Measurements from ENCODE around the gene PLCB1. TPM values are rescaled to one million over a fixed set of nuclear protein-coding genes. Genes with fewer than 3 reads are reported as not detected.
A peak's percentile ranks its signal among the peaks of the same experiment; 100 is the strongest.

PLCB1 gene
- total RNA-seq, 1 experiment from 2014 or later, result not detected

GRCh38 chr20:8388141-8388540 lies 256.1 kb downstream of the PLCB1 start:
- BruUV-seq (replicated peaks), result no TSS peak

GRCh38 chr20:8388707-8389106 lies 256.6 kb downstream of the PLCB1 start:
- TF ChIP-seq CTCF (conservative IDR thresholded peaks at IDR 0.05) (no peak), EZH2 (IDR thresholded peaks at IDR 0.05; ENCODE audit: low read depth) (no peak)
- Histone ChIP-seq H2AFZ (no peak overlapping the region), H3K27ac (no peak overlapping the region), H3K36me3 (ENCODE audit: low read depth) (no peaks in the 10 kb centered on the region), H3K9me2 (ENCODE audit: insufficient read depth) (no peaks in the 10 kb centered on the region), H4K20me1 (ENCODE audit: insufficient read depth) (no peaks in the 10 kb centered on the region), H3K4me1 (replicated peaks; ENCODE audit: insufficient read depth) (no peaks in the 10 kb centered on the region), H3K4me3 (no peak overlapping the region), H3K79me2 (ENCODE audit: low read depth) (no peaks in the 10 kb centered on the region), H3F3A (ENCODE audit: insufficient read depth, low read depth) (no peaks in the 10 kb centered on the region), H3K4me2 (no peak overlapping the region), H3K9me3 (ENCODE audit: insufficient read depth, low read depth) (no peaks in the 10 kb centered on the region), H3K27me3 (ENCODE audit: insufficient read depth, low read depth) (no peaks in the 10 kb centered on the region)
- POLR2A ChIA-PET (ENCODE audit: unreplicated experiment), result no interaction called here
- BruUV-seq (replicated peaks), result no TSS peak
- intact Hi-C loops (cut with micrococcal nuclease; ENCODE audit: unreplicated experiment), result no loop called here
- CTCF ChIA-PET, result no interaction called here
- DNase-seq, result no peak

More at GRCh38 chr20:8388141-8388540, 256.1 kb downstream of the PLCB1 start:
- Histone ChIP-seq H3K9me3 (ENCODE audit: insufficient read depth, low read depth) (no peaks in the 10 kb centered on the region), H3K36me3 (ENCODE audit: low read depth) (no peaks in the 10 kb centered on the region), H3K27me3 (ENCODE audit: insufficient read depth, low read depth) (no peaks in the 10 kb centered on the region), H3K4me3 (no peak overlapping the region), H3F3A (ENCODE audit: insufficient read depth, low read depth) (no peaks in the 10 kb centered on the region), H2AFZ (no peak overlapping the region), H4K20me1 (ENCODE audit: insufficient read depth) (no peaks in the 10 kb centered on the region), H3K9me2 (ENCODE audit: insufficient read depth) (no peaks in the 10 kb centered on the region), H3K27ac (no peak overlapping the region), H3K4me1 (replicated peaks; ENCODE audit: insufficient read depth) (no peaks in the 10 kb centered on the region), H3K79me2 (ENCODE audit: low read depth) (no peaks in the 10 kb centered on the region), H3K4me2 (no peak overlapping the region)
- intact Hi-C loops (cut with micrococcal nuclease; ENCODE audit: unreplicated experiment), result no loop called here
- ChIA-PET POLR2A (ENCODE audit: unreplicated experiment) (no interaction called here), CTCF (no interaction called here)
- DNase-seq, result no peak
- TF ChIP-seq EZH2 (IDR thresholded peaks at IDR 0.05; ENCODE audit: low read depth), result no peak
- no peak for TF ChIP-seq CTCF (conservative IDR thresholded peaks at IDR 0.05)

GRCh38 chr20:8389381-8390036 lies 257.4 kb downstream of the PLCB1 start:
- Histone ChIP-seq H2AFZ (no peak overlapping the region), H3K27ac (no peak overlapping the region), H3K4me2 (no peak overlapping the region), H3K9me2 (ENCODE audit: insufficient read depth) (no peaks in the 10 kb centered on the region), H3F3A (ENCODE audit: insufficient read depth, low read depth) (no peaks in the 10 kb centered on the region), H4K20me1 (ENCODE audit: insufficient read depth) (no peaks in the 10 kb centered on the region), H3K36me3 (ENCODE audit: low read depth) (no peaks in the 10 kb centered on the region), H3K27me3 (ENCODE audit: insufficient read depth, low read depth) (no peaks in the 10 kb centered on the region), H3K4me3 (no peak overlapping the region), H3K4me1 (replicated peaks; ENCODE audit: insufficient read depth) (no peaks in the 10 kb centered on the region), H3K79me2 (ENCODE audit: low read depth) (no peaks in the 10 kb centered on the region), H3K9me3 (ENCODE audit: insufficient read depth, low read depth) (no peaks in the 10 kb centered on the region)
- ChIA-PET CTCF (interaction anchor here (0.5 to 0.8 kb wide), 2 partner anchors 332 to 453 kb away, joined by 4 to 5 read pairs; no protein-coding TSS in a partner anchor), POLR2A (ENCODE audit: unreplicated experiment) (no interaction called here)
- BruUV-seq (replicated peaks), result no TSS peak
- intact Hi-C loops (cut with micrococcal nuclease; ENCODE audit: unreplicated experiment), result loop anchor here (5.0 kb wide), 2 partner anchors 347 to 452 kb away; no protein-coding TSS in a partner anchor
- peak in 1 of 2 experiments; percentile 41 for DNase-seq
- TF ChIP-seq CTCF (conservative IDR thresholded peaks at IDR 0.05) (peak; percentile 71), EZH2 (IDR thresholded peaks at IDR 0.05; ENCODE audit: low read depth) (no peak)

Measured in PC-9 (cell line).